NCI-H460 (cell line): Measurements from ENCODE around the gene PRXL2A. TPM values are rescaled to one million over a fixed set of nuclear protein-coding genes. Genes with fewer than 3 reads are reported as not detected.

Experiments used
- DNase-seq: peaks from one replicate; pipeline ENCODE4 v3.0.0-alpha.2; 2016; ENCODE audit warnings: low read depth; ENCODE audit errors: extremely low read depth
- total RNA-seq: library from RNA; depleted of rRNA; stranded (reverse); fragments of >200 nt; shearing (Covaris generic); gene quantifications from 2 replicates; pipeline ENCODE4 v1.2.3, GENCODE V29; 2014

Gene PRXL2A
- total RNA-seq, 1 experiment from 2014 or later, result 26.9 TPM

GRCh38 chr10:80459047-80459865 lies 50.9 kb downstream of the PRXL2A start:
- no peak for DNase-seq

GRCh38 chr10:80460399-80461207 lies 52.3 kb downstream of the PRXL2A start:
- DNase-seq, result no peak

- DNase-seq, result no peak
Measured at GRCh38 chr10:80461208-80462183, 53.1 kb downstream of the PRXL2A start.

GRCh38 chr10:80462299-80462980 lies 54.1 kb downstream of the PRXL2A start:
- DNase-seq, result no peak

GRCh38 chr10:80462981-80463741 lies 54.8 kb downstream of the PRXL2A start:
- no peak for DNase-seq

- DNase-seq, result no peak
Measured at GRCh38 chr10:80463868-80464267, 55.5 kb downstream of the PRXL2A start.

GRCh38 chr10:80464557-80465450 lies 56.5 kb downstream of the PRXL2A start:
- DNase-seq, result no peak

- no peak for DNase-seq
Measured at GRCh38 chr10:80465451-80465835, 57.1 kb downstream of the PRXL2A start.

- DNase-seq, result no peak
Measured at GRCh38 chr10:80465839-80466590, 57.7 kb downstream of the PRXL2A start.

GRCh38 chr10:80466724-80467326 lies 58.5 kb downstream of the PRXL2A start:
- DNase-seq, result no peak

GRCh38 chr10:80468002-80468401 lies 59.7 kb downstream of the PRXL2A start:
- no peak for DNase-seq

- DNase-seq, result no peak
Measured at GRCh38 chr10:80468806-80469421, 60.6 kb downstream of the PRXL2A start.

GRCh38 chr10:80470266-80470665 lies 61.9 kb downstream of the PRXL2A start:
- no peak for DNase-seq

GRCh38 chr10:80471001-80471400 lies 62.6 kb downstream of the PRXL2A start:
- no peak for DNase-seq

GRCh38 chr10:80471715-80472233 lies 63.4 kb downstream of the PRXL2A start:
- DNase-seq, result no peak
